H9 (cell line): Measurements from ENCODE around the gene ISOC1. TPM values are rescaled to one million over a fixed set of nuclear protein-coding genes. Genes with fewer than 3 reads are reported as not detected.

Experiments used
- DNase-seq: peaks from one replicate; pipeline ENCODE4 v3.0.0-alpha.2; 2017
- H2AFZ ChIP-seq: one replicate; pipeline ENCODE4 v1.6.1; 2013; ENCODE audit warnings: mild to moderate bottlenecking, low read length, control low read depth, moderate library complexity
- H2AK5ac ChIP-seq: 2 replicates; pipeline ENCODE4 v1.6.1; 2013; ENCODE audit warnings: low read length, control low read depth, mixed read lengths; ENCODE audit not compliant: insufficient read length
- H2BK120ac ChIP-seq: one replicate; pipeline ENCODE4 v1.6.1; 2013; ENCODE audit warnings: low read depth, mild to moderate bottlenecking, low read length, control low read depth, inconsistent platforms; ENCODE audit not compliant: poor library complexity, severe bottlenecking
- H2BK12ac ChIP-seq: 2 replicates; pipeline ENCODE4 v1.6.1; 2013; ENCODE audit warnings: low read length, control low read depth, mixed read lengths, low read depth; ENCODE audit not compliant: insufficient read length
- H2BK15ac ChIP-seq: 2 replicates; pipeline ENCODE4 v1.6.1; 2013; ENCODE audit warnings: low read depth, low read length, control low read depth
- H2BK20ac ChIP-seq: one replicate; pipeline ENCODE4 v1.6.1; 2013; ENCODE audit warnings: low read depth, mild to moderate bottlenecking, low read length, control low read depth, inconsistent platforms; ENCODE audit not compliant: poor library complexity, severe bottlenecking
- H2BK5ac ChIP-seq: 2 replicates; pipeline ENCODE4 v1.6.1; 2013; ENCODE audit warnings: low read length, control low read depth, mixed read lengths; ENCODE audit not compliant: insufficient read length
- H3K14ac ChIP-seq: 2 replicates; pipeline ENCODE4 v1.6.1; 2013; ENCODE audit warnings: low read length, control low read depth; ENCODE audit not compliant: insufficient read depth
- H3K18ac ChIP-seq: 2 replicates; pipeline ENCODE4 v1.6.1; 2013; ENCODE audit warnings: low read depth, mild to moderate bottlenecking, mixed read lengths, low read length, control low read depth; ENCODE audit not compliant: insufficient read length
- H3K23ac ChIP-seq: 2 replicates; pipeline ENCODE4 v1.6.1; 2013; ENCODE audit warnings: low read length, control low read depth, mixed read lengths, low read depth; ENCODE audit not compliant: insufficient read length
- H3K23me2 ChIP-seq: 2 replicates; pipeline ENCODE4 v1.6.1; 2013; ENCODE audit warnings: low read depth, mild to moderate bottlenecking, mixed read lengths, low read length, control low read depth; ENCODE audit not compliant: insufficient read length, poor library complexity, severe bottlenecking
- H3K27ac ChIP-seq: 2 replicates; pipeline ENCODE4 v1.5.1; 2013; ENCODE audit warnings: low read length, control low read depth, mixed read lengths, low read depth; ENCODE audit not compliant: insufficient read length
- H3K27me3 ChIP-seq: 2 replicates; pipeline ENCODE4 v1.6.1; 2013; ENCODE audit warnings: low read length, control low read depth, inconsistent platforms; ENCODE audit not compliant: insufficient read depth
- H3K4ac ChIP-seq: 2 replicates; pipeline ENCODE4 v1.6.1; 2013; ENCODE audit warnings: low read depth, mild to moderate bottlenecking, control low read depth, inconsistent platforms, low read length, moderate library complexity
- H3K4me1 ChIP-seq: 2 replicates; pipeline ENCODE4 v1.6.1; 2013; ENCODE audit warnings: low read length, control low read depth, inconsistent platforms; ENCODE audit not compliant: insufficient read depth
- H3K4me2 ChIP-seq: 2 replicates; pipeline ENCODE4 v1.6.1; 2013; ENCODE audit warnings: low read length, control low read depth, mixed read lengths; ENCODE audit not compliant: insufficient read length, insufficient read depth
- H3K56ac ChIP-seq: 2 replicates; pipeline ENCODE4 v1.6.1; 2013; ENCODE audit warnings: low read depth, mild to moderate bottlenecking, mixed read lengths, low read length, control low read depth; ENCODE audit not compliant: insufficient read length
- H3K79me1 ChIP-seq: 2 replicates; pipeline ENCODE4 v1.6.1; 2013; ENCODE audit warnings: low read depth, mild to moderate bottlenecking, moderate library complexity, low read length, control low read depth, inconsistent platforms; ENCODE audit not compliant: insufficient read depth, poor library complexity, severe bottlenecking
- H3K79me2 ChIP-seq: 2 replicates; pipeline ENCODE4 v1.6.1; 2013; ENCODE audit warnings: low read length, control low read depth, inconsistent platforms; ENCODE audit not compliant: insufficient read depth
- H3K9ac ChIP-seq: 2 replicates; pipeline ENCODE4 v1.6.1; 2013; ENCODE audit warnings: low read length, control low read depth, mixed read lengths; ENCODE audit not compliant: insufficient read length; ENCODE audit errors: extremely low read depth
- H3K9me3 ChIP-seq: one replicate; pipeline ENCODE4 v1.6.1; 2013; ENCODE audit warnings: low read depth, low read length, inconsistent platforms; ENCODE audit not compliant: control insufficient read depth
- H3T11ph ChIP-seq: one replicate; pipeline ENCODE4 v1.6.1; 2013; ENCODE audit warnings: mild to moderate bottlenecking, low read length, control low read depth, inconsistent platforms
- H4K20me1 ChIP-seq: one replicate; pipeline ENCODE4 v1.6.1; 2013; ENCODE audit not compliant: control insufficient read depth, insufficient read length, insufficient read depth
- H4K5ac ChIP-seq: 2 replicates; pipeline ENCODE4 v1.6.1; 2013; ENCODE audit warnings: low read depth, mild to moderate bottlenecking, mixed read lengths, low read length, control low read depth; ENCODE audit not compliant: insufficient read length
- H4K8ac ChIP-seq: replicated peaks from 2 replicates; pipeline ENCODE4 v1.6.1; 2013; ENCODE audit warnings: low read length, control low read depth, mixed read lengths, low read depth; ENCODE audit not compliant: insufficient read length
- H4K91ac ChIP-seq: 2 replicates; pipeline ENCODE4 v1.6.1; 2013; ENCODE audit warnings: low read depth, mild to moderate bottlenecking, moderate library complexity, mixed read lengths, low read length, control low read depth; ENCODE audit not compliant: insufficient read length
- H3K27ac Mint-ChIP-seq, 3 experiments: 2 replicates in 2 of 3; 3 replicates in 1 of 3; pipeline ENCODE4 v1.8.0; 2020 to 2021; ENCODE audit warnings: mixed read lengths in 3 of 3, mild to moderate bottlenecking in 1 of 3, moderate library complexity in 1 of 3
- H3K27me3 Mint-ChIP-seq: 2 replicates; pipeline ENCODE4 v1.8.0; 2021; ENCODE audit warnings: low read depth, mild to moderate bottlenecking, moderate library complexity, mixed read lengths
- H3K36me3 Mint-ChIP-seq, 3 experiments: 2 replicates in 2 of 3; 3 replicates in 1 of 3; pipeline ENCODE4 v1.8.0; 2020 to 2021; ENCODE audit warnings: low read depth in 3 of 3, mixed read lengths in 3 of 3; ENCODE audit not compliant: insufficient read depth in 1 of 3
- H3K4me1 Mint-ChIP-seq, 2 experiments: 2 replicates each; pipeline ENCODE4 v1.8.0; 2020; ENCODE audit warnings: mixed read lengths in 2 of 2
- H3K4me3 Mint-ChIP-seq, 2 experiments: 2 replicates in 1 of 2; 3 replicates in 1 of 2; pipeline ENCODE4 v1.8.0; 2020 to 2021; ENCODE audit warnings: mild to moderate bottlenecking in 2 of 2, mixed read lengths in 2 of 2, moderate library complexity in 1 of 2
- H3K9me3 Mint-ChIP-seq, 2 experiments: 2 replicates in 1 of 2; 3 replicates in 1 of 2; pipeline ENCODE4 v1.8.0; 2020; ENCODE audit warnings: mild to moderate bottlenecking in 2 of 2, mixed read lengths in 2 of 2, moderate library complexity in 1 of 2
- CTCF ChIP-seq: fragments of 200-600 bp; sonication (generic); conservative IDR thresholded peaks from 3 replicates; pipeline ENCODE4 v1.8.0; 2021; ENCODE audit warnings: antibody characterized with exemption, mild to moderate bottlenecking
- WGBS: extraction: QIAGEN DNeasy Blood & Tissue Kit; methylation state at CpG from one replicate; pipeline ENCODE4 v1.1.7; 2013; ENCODE audit warnings: missing lambda C conversion rate, low lambda C conversion rate, mixed read lengths; ENCODE audit not compliant: insufficient read length; ENCODE audit errors: extremely low coverage; 5-methylcytosine and 5-hydroxymethylcytosine counted together
- total RNA-seq: library from RNA; stranded (reverse); gene quantifications from 2 replicates; pipeline ENCODE4 v1.2.1, GENCODE V29; 2021

The ISOC1 gene
- total RNA-seq, 1 experiment from 2014 or later, result 23.0 TPM

- Histone ChIP-seq H4K8ac (no peak overlapping the region), H3K56ac (no peak overlapping the region), H2BK15ac (no peak overlapping the region), H3K79me1 (no peaks in the 10 kb centered on the region), H2AFZ (no peak overlapping the region), H3K27ac (no peak overlapping the region), H2BK5ac (no peak overlapping the region), H2BK20ac (no peak overlapping the region), H3K9me3 (no peaks in the 10 kb centered on the region), H4K5ac (no peak overlapping the region), H4K91ac (no peak overlapping the region), H3K23ac (no peak overlapping the region), H3T11ph (no peak overlapping the region), H3K4ac (no peak overlapping the region), H4K20me1 (no peaks in the 10 kb centered on the region), H3K18ac (no peak overlapping the region), H3K9ac (no peak overlapping the region), H2BK12ac (no peak overlapping the region), H3K23me2 (no peaks in the 10 kb centered on the region), H3K4me2 (no peak overlapping the region), H2BK120ac (no peak overlapping the region), H3K4me1 (no peaks in the 10 kb centered on the region), H3K79me2 (no peaks in the 10 kb centered on the region), H2AK5ac (no peak overlapping the region), H3K27me3 (no peaks in the 10 kb centered on the region), H3K14ac (no peak overlapping the region)
- no CpG with 5 or more reads among the region's 3 CpGs for WGBS
- Mint-ChIP-seq H3K27me3 (no peaks in the 10 kb centered on the region), H3K36me3 (no peaks in the 10 kb centered on the region), H3K9me3 (no peaks in the 10 kb centered on the region), H3K4me1 (no peaks in the 10 kb centered on the region), H3K27ac (no peak overlapping the region), H3K4me3 (no peak overlapping the region)
- no peak for DNase-seq
- TF ChIP-seq CTCF, result no peak
These were observed 17.0 kb upstream of the ISOC1 start for GRCh38 chr5:129077433-129078075.
